ENCODE results near the gene DCAF5.
"Not testable (repeated sequence)": the region's sequence is repeated elsewhere in the genome, so short reads cannot be mapped to it uniquely, and the experiment has no call there.

Gene DCAF5

GRCh38 chr14:69043596-69044260 is 109.2 kb downstream of the DCAF5 start:
- DNase-seq (ENCODE audit: low read depth in 2 of 3, low spot score in 1 of 3) = no peak

GRCh38 chr14:69042787-69043444 is 110.0 kb downstream of the DCAF5 start:
- DNase-seq (ENCODE audit: low read depth in 2 of 3, low spot score in 1 of 3) = no peak

GRCh38 chr14:69042299-69042698 is 110.6 kb downstream of the DCAF5 start:
- DNase-seq (ENCODE audit: low read depth in 2 of 3, low spot score in 1 of 3) = no peak

GRCh38 chr14:69041783-69042182 is 111.1 kb downstream of the DCAF5 start:
- DNase-seq (ENCODE audit: low read depth in 2 of 3, low spot score in 1 of 3) = no peak

- no peak for DNase-seq (ENCODE audit: low read depth in 2 of 3, low spot score in 1 of 3)
These were observed 112.6 kb downstream of the DCAF5 start for GRCh38 chr14:69040353-69040752.

GRCh38 chr14:69039288-69039628 is 113.7 kb downstream of the DCAF5 start:
- DNase-seq (ENCODE audit: low read depth in 2 of 3, low spot score in 1 of 3) = no peak

GRCh38 chr14:69038455-69039287 is 114.2 kb downstream of the DCAF5 start:
- DNase-seq (ENCODE audit: low read depth in 2 of 3, low spot score in 1 of 3) = no peak

GRCh38 chr14:69037790-69038454 is 115.0 kb downstream of the DCAF5 start:
- no peak for DNase-seq (ENCODE audit: low read depth in 2 of 3, low spot score in 1 of 3)

GRCh38 chr14:69036757-69037506 is 116.0 kb downstream of the DCAF5 start:
- DNase-seq (ENCODE audit: low read depth in 2 of 3, low spot score in 1 of 3) = no peak

- DNase-seq (ENCODE audit: low read depth in 2 of 3, low spot score in 1 of 3) = no peak
These were observed 118.2 kb downstream of the DCAF5 start for GRCh38 chr14:69034612-69035262.

GRCh38 chr14:69027242-69027913 is 125.5 kb downstream of the DCAF5 start:
- DNase-seq (ENCODE audit: low read depth in 2 of 3, low spot score in 1 of 3) = no peak

- DNase-seq (ENCODE audit: low read depth in 2 of 3, low spot score in 1 of 3) = no peak
These were observed 129.9 kb downstream of the DCAF5 start for GRCh38 chr14:69023035-69023434.

- DNase-seq (ENCODE audit: low read depth in 2 of 3, low spot score in 1 of 3) = not testable (repeated sequence)
These were observed 130.8 kb downstream of the DCAF5 start for GRCh38 chr14:69022093-69022492.

- no peak for DNase-seq (ENCODE audit: low read depth in 2 of 3, low spot score in 1 of 3)
These were observed 135.2 kb downstream of the DCAF5 start for GRCh38 chr14:69017706-69018105.

- DNase-seq (ENCODE audit: low read depth in 2 of 3, low spot score in 1 of 3) = no peak
These were observed 138.1 kb downstream of the DCAF5 start for GRCh38 chr14:69014829-69015259.

GRCh38 chr14:69013943-69014782 is 138.8 kb downstream of the DCAF5 start:
- DNase-seq (ENCODE audit: low read depth in 2 of 3, low spot score in 1 of 3) = no peak

- no peak for DNase-seq (ENCODE audit: low read depth in 2 of 3, low spot score in 1 of 3)
These were observed 140.5 kb downstream of the DCAF5 start for GRCh38 chr14:69012256-69012953.

GRCh38 chr14:69010648-69011047 is 142.3 kb downstream of the DCAF5 start:
- DNase-seq (ENCODE audit: low read depth in 2 of 3, low spot score in 1 of 3) = no peak
